ENCODE results near the gene GSKIP. TPM values are rescaled to one million over a fixed set of nuclear protein-coding genes. Genes with fewer than 3 reads are reported as not detected.
A peak's percentile ranks its signal among the peaks of the same experiment; 100 is the strongest.

Gene GSKIP
- total RNA-seq, 1 donor from 2014 or later: 17.5 TPM

GRCh38 chr14:96352708-96353107 is 10.6 kb upstream of the GSKIP start:
- DNase-seq (ENCODE audit: low spot score in 2 of 2): no peak
- Histone ChIP-seq H3K36me3 (peaks cover 0 to under 1% of the 10 kb centered on the region in 2 donors), H3K9me3 (no peaks in the 10 kb centered on the region), H3K4me3 (no peak overlapping the region), H3K27ac (no peak overlapping the region), H3K4me1 (no peaks in the 10 kb centered on the region), H3K27me3 (no peaks in the 10 kb centered on the region)
- intact Hi-C loops (cut with DNase I): no loop called here
- TF ChIP-seq CTCF (IDR thresholded peaks at IDR 0.05): no peak

- H3K9me3 ChIP-seq: no peaks in the 10 kb centered on the region
- TF ChIP-seq CTCF (IDR thresholded peaks at IDR 0.05): no peak
These were observed 9.1 kb upstream of the GSKIP start for GRCh38 chr14:96354246-96354645.

GRCh38 chr14:96357216-96357615 is 6.1 kb upstream of the GSKIP start:
- Histone ChIP-seq H3K36me3 (peaks cover 0 to 4% of the 10 kb centered on the region in 2 donors), H3K4me3 (no peak overlapping the region), H3K27ac (no peak overlapping the region), H3K4me1 (peaks cover 9 to 17% of the 10 kb centered on the region in 2 donors), H3K9me3 (no peaks in the 10 kb centered on the region), H3K27me3 (no peaks in the 10 kb centered on the region)
- DNase-seq (ENCODE audit: low spot score in 2 of 2): no peak
- intact Hi-C loops (cut with DNase I): no loop called here
- TF ChIP-seq CTCF (IDR thresholded peaks at IDR 0.05): no peak

More at GRCh38 chr14:96354246-96354645, 9.1 kb upstream of the GSKIP start:
- Histone ChIP-seq H3K36me3 (peaks cover 0 to 4% of the 10 kb centered on the region in 2 donors), H3K27ac (no peak overlapping the region), H3K27me3 (no peaks in the 10 kb centered on the region), H3K4me1 (no peaks in the 10 kb centered on the region), H3K4me3 (no peak overlapping the region)
- intact Hi-C loops (cut with DNase I): no loop called here
- DNase-seq (ENCODE audit: low spot score in 2 of 2): no peak

GRCh38 chr14:96359959-96360358 is 3.4 kb upstream of the GSKIP start:
- no peak for TF ChIP-seq CTCF (IDR thresholded peaks at IDR 0.05)
- Histone ChIP-seq H3K36me3 (peaks cover 0 to 4% of the 10 kb centered on the region in 2 donors), H3K27me3 (no peaks in the 10 kb centered on the region), H3K4me1 (peaks cover 9 to 17% of the 10 kb centered on the region in 2 donors), H3K27ac (no peak overlapping the region), H3K9me3 (no peaks in the 10 kb centered on the region), H3K4me3 (no peak overlapping the region)
- no peak for DNase-seq (ENCODE audit: low spot score in 2 of 2)
- intact Hi-C loops (cut with DNase I): loop anchor here (10.0 kb wide), 2 partner anchors 435 to 825 kb away; partner anchors contain the start of genes GLRX5 and VRK1

- peaks cover 0 to 4% of the 10 kb centered on the region in 2 donors for H3K36me3 ChIP-seq
- H3K4me3 ChIP-seq: peak overlapping the region; percentile 87 to 92
- H3K27me3 ChIP-seq: no peaks in the 10 kb centered on the region
- DNase-seq (ENCODE audit: low spot score in 2 of 2): peak in 1 of 2 donors; percentile 68
- no peak for TF ChIP-seq CTCF (IDR thresholded peaks at IDR 0.05)
- intact Hi-C loops (cut with DNase I): loop anchor here (10.0 kb wide), 2 partner anchors 432 to 828 kb away; partner anchors contain the start of genes GLRX5 and VRK1
- peak overlapping the region; percentile 92 to 93 for H3K27ac ChIP-seq
- H3K4me1 ChIP-seq: peaks cover 9 to 17% of the 10 kb centered on the region in 2 donors
- no peaks in the 10 kb centered on the region for H3K9me3 ChIP-seq
These were observed 1.0 kb upstream of the GSKIP start for GRCh38 chr14:96362071-96362964.
